H1 (cell line): ENCODE data around the gene TCAP. TPM values are rescaled to one million over a fixed set of nuclear protein-coding genes. Genes with fewer than 3 reads are reported as not detected.

Experiments used
- CEBPB ChIP-seq: IDR thresholded peaks from 2 replicates; pipeline ENCODE4 v1.6.1; 2012; ENCODE audit warnings: low read depth, low read length
- CREB1 ChIP-seq: IDR thresholded peaks from 2 replicates; pipeline ENCODE4 v1.6.1; 2012; ENCODE audit warnings: inconsistent platforms
- GABPA ChIP-seq: IDR thresholded peaks from 2 replicates; pipeline ENCODE4 v1.6.1; 2011; ENCODE audit warnings: mild to moderate bottlenecking, low read length, moderate library complexity, borderline replicate concordance; ENCODE audit not compliant: insufficient read depth
- GTF2F1 ChIP-seq: IDR thresholded peaks from 2 replicates; pipeline ENCODE4 v1.6.1; 2012; ENCODE audit warnings: low read depth, low read length, improper control_type of control experiment, borderline replicate concordance
- KDM5A ChIP-seq: fragments of 200-600 bp; IDR thresholded peaks from 2 replicates; pipeline ENCODE4 v1.7.1; 2012; ENCODE audit warnings: mild to moderate bottlenecking, low read length, inconsistent platforms, mixed read lengths
- NANOG ChIP-seq: IDR thresholded peaks from 2 replicates; pipeline ENCODE4 v1.6.1; 2011; ENCODE audit warnings: low read length, low read depth, mild to moderate bottlenecking, inconsistent platforms; ENCODE audit not compliant: insufficient read depth, poor library complexity, severe bottlenecking
- NRF1 ChIP-seq: IDR thresholded peaks from 2 replicates; pipeline ENCODE4 v1.6.1; 2011; ENCODE audit warnings: mild to moderate bottlenecking, low read depth, low read length, improper control_type of control experiment
- PHF8 ChIP-seq: fragments of 200-600 bp; sonication (generic); conservative IDR thresholded peaks from 2 replicates; pipeline ENCODE4 v1.7.1; 2012; ENCODE audit warnings: low read depth, mild to moderate bottlenecking, inconsistent platforms, low read length, moderate library complexity
- POLR2AphosphoS5 ChIP-seq: IDR thresholded peaks from 2 replicates; pipeline ENCODE4 v1.6.1; 2011; ENCODE audit warnings: low read depth, low read length
- RAD21 ChIP-seq, 2 experiments: IDR thresholded peaks in 1 of 2; conservative IDR thresholded peaks in 1 of 2; 2 replicates each; pipeline ENCODE4 v1.6.1; 2011; ENCODE audit warnings: low read depth in 2 of 2, low read length in 2 of 2, improper control_type of control experiment in 1 of 2, inconsistent platforms in 1 of 2, mild to moderate bottlenecking in 1 of 2, moderate library complexity in 1 of 2
- TBP ChIP-seq: IDR thresholded peaks from 2 replicates; pipeline ENCODE4 v1.6.1; 2011; ENCODE audit warnings: low read depth, low read length, improper control_type of control experiment
- TEAD4 ChIP-seq: IDR thresholded peaks from 2 replicates; pipeline ENCODE4 v1.6.1; 2012; ENCODE audit warnings: low read depth, low read length, inconsistent platforms, mixed read lengths
- polyA plus RNA-seq, 7 experiments: library from polyadenylated mRNA; depleted of rRNA in 3 of 7; stranded (reverse) in 5 of 7; unstranded in 2 of 7; fragments of >200 nt in 5 of 7; fragments of 200-250 nt in 2 of 7; gene quantifications; 1 replicate in 5 of 7; 2 replicates in 1 of 7; 4 replicates in 1 of 7; pipeline versions ENCODE4 v1.2.1 to v1.2.3, GENCODE V29; 2011 to 2013; ENCODE audit warnings: missing spikeins in 2 of 7, mixed read lengths in 2 of 7
- total RNA-seq: library from RNA; stranded (reverse); fragmentation: NEBNext Ultra II Directional; extraction: Animal tissue kit (Norgen Biotek cat#: 25700); gene quantifications from 2 replicates; pipeline ENCODE4 v1.2.1, GENCODE V29; 2021

TCAP gene
- total and polyA plus RNA-seq, 2 of the 8 experiments (the other 6 are each of a cell fraction or from before 2014, with no cell fraction given): 0.82 to 1.4 TPM

- TF ChIP-seq GTF2F1: no peak
- no peak for TF ChIP-seq CEBPB
- TF ChIP-seq NRF1: no peak
- 0 out of 4 replicates have a peak, but pooled peaks of 1 of the 2 experiments have one; percentile 7 for TF ChIP-seq RAD21 (IDR thresholded peaks at IDR 0.05 in 1 of 2, conservative IDR thresholded peaks at IDR 0.05 in 1 of 2; ENCODE audit: low read depth in 2 of 2, low read length in 2 of 2)
- no peak for TF ChIP-seq TBP
- TF ChIP-seq PHF8: no peak
- TF ChIP-seq KDM5A: no peak
- 0 out of 2 replicates have a peak, but pooled peaks have one; percentile 24 for TF ChIP-seq CREB1
- TF ChIP-seq TEAD4: peak; percentile 87
- TF ChIP-seq POLR2AphosphoS5: peak; percentile 16; the same call in 1 of the 2 replicates
- TF ChIP-seq GABPA: no peak
- TF ChIP-seq NANOG: no peak
Measured at GRCh38 chr17:39704821-39705551, 39.8 kb downstream of the TCAP start (continued).
